Upper lobe of right lung (tissue), 1 donor: ENCODE results near the gene TBR1. TPM values are rescaled to one million over a fixed set of nuclear protein-coding genes. Genes with fewer than 3 reads are reported as not detected.

Experiments
- ATAC-seq: fragments of 200-7000 bp; cut with Tn5 transposase; one replicate; pipeline ENCODE4 v1.9.1; 2020; ENCODE audit warnings: mild to moderate bottlenecking, moderate library complexity
- DNase-seq: peaks from one replicate; pipeline ENCODE4 v3.0.0-alpha.2; 2020
- H3K27ac ChIP-seq: fragments of 200-600 bp; one replicate; pipeline ENCODE4 v1.8.0; 2022
- H3K27me3 ChIP-seq: fragments of 200-600 bp; one replicate; pipeline ENCODE4 v1.8.0; 2022; ENCODE audit warnings: mild to moderate bottlenecking
- H3K36me3 ChIP-seq: fragments of 200-600 bp; one replicate; pipeline ENCODE4 v1.8.0; 2022
- H3K4me1 ChIP-seq: fragments of 200-600 bp; one replicate; pipeline ENCODE4 v1.8.0; 2022
- H3K4me3 ChIP-seq: fragments of 200-600 bp; one replicate; pipeline ENCODE4 v1.8.0; 2022; ENCODE audit warnings: mild to moderate bottlenecking
- H3K9me3 ChIP-seq: fragments of 200-600 bp; one replicate; pipeline ENCODE4 v1.8.0; 2022
- intact Hi-C: fragments of 100-400 bp; cut with DNase I; formaldehyde crosslinking; loops from one replicate; pipeline ENCODE4 v1.11.0; 2022
- total RNA-seq: library from RNA; stranded (reverse); fragmentation: NEBNext Ultra II Directional; extraction: Animal tissue kit (Norgen Biotek cat#: 25700); gene quantifications from one replicate; pipeline ENCODE4 v1.2.1, GENCODE V29; 2021
- TF ChIP-seq, protein P1 (sequence below): fragments of 200-600 bp; IDR thresholded peaks from one replicate; pipeline ENCODE4 v1.8.0; 2022; ENCODE audit warnings: antibody characterized with exemption
- donor health status: DM: no; HTN: yes; CAD: no; lungs with severe emphysema.

Gene TBR1
- total RNA-seq, 1 donor from 2014 or later = not detected

DNA sequence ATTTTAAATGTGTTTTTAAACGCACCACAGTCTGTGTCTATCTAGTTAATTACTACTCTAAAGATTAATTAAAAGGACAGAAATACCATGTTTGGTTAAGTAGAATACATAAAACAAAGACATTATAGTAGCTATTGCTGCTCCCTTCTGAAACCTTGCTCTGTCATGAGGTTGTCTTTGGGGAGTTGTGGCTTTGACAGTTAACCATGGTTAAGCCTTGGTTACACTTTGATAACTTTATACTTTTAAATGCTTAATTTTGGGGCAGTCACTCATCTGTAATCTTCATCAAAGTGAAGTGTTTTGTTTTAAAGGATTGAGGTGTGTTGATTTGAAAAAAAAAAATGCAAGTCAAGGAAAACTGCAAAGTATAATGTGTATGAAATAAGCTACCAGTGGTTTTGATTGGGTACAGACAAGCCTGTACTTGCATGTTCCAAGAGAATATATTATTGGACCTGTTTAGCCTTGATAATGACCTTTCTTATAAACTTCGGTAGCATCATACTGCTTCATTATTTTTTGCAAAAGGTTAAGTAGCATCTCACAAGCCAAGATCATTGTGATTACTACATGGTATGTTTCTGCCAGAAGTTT, 29.8 kb upstream of the TBR1 start:
- ATAC-seq (no peak), DNase-seq (no peak)
- Histone ChIP-seq H3K9me3 (no peaks in the 10 kb centered on the region), H3K27me3 (no peaks in the 10 kb centered on the region), H3K27ac (no peak overlapping the region), H3K4me1 (no peaks in the 10 kb centered on the region), H3K4me3 (no peak overlapping the region), H3K36me3 (peaks cover 9% of the 10 kb centered on the region)
- TF ChIP-seq, protein P1, sequence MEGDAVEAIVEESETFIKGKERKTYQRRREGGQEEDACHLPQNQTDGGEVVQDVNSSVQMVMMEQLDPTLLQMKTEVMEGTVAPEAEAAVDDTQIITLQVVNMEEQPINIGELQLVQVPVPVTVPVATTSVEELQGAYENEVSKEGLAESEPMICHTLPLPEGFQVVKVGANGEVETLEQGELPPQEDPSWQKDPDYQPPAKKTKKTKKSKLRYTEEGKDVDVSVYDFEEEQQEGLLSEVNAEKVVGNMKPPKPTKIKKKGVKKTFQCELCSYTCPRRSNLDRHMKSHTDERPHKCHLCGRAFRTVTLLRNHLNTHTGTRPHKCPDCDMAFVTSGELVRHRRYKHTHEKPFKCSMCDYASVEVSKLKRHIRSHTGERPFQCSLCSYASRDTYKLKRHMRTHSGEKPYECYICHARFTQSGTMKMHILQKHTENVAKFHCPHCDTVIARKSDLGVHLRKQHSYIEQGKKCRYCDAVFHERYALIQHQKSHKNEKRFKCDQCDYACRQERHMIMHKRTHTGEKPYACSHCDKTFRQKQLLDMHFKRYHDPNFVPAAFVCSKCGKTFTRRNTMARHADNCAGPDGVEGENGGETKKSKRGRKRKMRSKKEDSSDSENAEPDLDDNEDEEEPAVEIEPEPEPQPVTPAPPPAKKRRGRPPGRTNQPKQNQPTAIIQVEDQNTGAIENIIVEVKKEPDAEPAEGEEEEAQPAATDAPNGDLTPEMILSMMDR = no peak
- intact Hi-C loops = no loop called here

DNA sequence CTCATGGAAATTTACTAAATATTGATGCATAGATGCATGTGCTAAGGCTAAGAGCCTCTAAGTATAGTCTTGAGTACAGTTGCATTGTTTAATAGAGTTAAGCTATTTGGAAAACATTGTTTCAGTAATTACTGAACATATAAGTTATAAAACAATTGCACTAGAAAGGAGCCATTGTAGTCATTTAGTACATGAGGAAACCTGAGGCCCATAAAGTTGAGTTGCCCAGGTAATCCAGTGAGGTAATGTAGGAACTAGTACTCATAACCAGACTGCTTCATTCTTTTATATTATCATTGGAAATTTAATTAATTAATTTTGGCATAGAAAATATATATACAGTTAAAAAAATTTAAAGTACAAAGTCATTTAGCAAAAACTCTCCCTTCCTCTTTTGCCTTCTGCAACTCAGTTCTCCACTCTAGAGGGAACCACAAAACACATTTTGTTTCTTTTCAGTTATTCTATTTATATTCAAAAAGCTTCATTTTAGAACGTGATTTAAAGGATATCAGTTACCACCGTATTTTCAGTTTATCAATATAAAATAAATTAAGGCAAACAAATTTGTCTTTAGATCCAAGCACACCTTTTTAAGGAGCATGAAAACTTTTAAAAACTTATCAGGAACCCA, 27.8 kb upstream of the TBR1 start:
- no peak for DNase-seq
- Histone ChIP-seq H3K4me1 (no peaks in the 10 kb centered on the region), H3K27me3 (no peaks in the 10 kb centered on the region), H3K4me3 (no peak overlapping the region), H3K27ac (no peak overlapping the region), H3K36me3 (peaks cover 9% of the 10 kb centered on the region), H3K9me3 (no peaks in the 10 kb centered on the region)
- ATAC-seq = no peak
- intact Hi-C loops = no loop called here
- TF ChIP-seq, protein P1 = no peak

DNA sequence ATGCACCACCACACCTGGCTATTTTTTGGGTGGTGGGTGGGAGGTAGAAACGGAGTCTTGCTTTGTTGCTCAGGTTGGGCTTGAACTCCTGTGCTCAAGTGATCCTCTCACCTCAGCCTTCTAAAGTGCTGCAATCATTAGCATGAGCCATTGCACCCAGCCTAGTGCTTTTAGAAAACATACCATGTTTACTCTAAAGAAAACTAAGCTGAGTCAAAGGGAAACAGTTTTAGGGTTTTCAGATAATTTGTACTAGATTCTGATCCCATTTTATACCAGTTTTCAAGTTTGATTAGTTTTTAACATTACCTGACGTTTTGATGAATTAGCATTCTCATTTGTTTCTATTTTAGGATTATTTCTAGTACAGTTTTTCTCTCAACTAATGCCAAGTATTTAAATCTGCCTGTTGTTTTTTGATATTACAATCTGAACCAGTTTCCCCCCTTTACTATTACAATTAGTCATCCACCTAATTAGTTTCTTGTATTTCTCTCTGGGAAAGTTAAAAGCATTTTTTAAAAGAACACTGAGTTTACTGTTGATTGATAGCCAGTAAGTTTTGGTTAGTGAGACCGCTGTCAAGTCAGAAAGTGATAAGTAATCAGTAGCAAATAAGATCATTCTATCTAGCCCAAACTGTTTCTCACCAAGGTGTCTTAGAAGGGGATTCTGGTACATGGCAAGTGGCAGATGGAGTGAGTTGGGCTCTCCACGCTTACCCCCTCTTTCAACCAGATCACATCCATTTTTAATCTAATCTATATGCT, 24.2 kb upstream of the TBR1 start:
- TF ChIP-seq, protein P1 = no peak
- no peaks in the 10 kb centered on the region for H3K27me3 ChIP-seq
- H3K4me1 ChIP-seq = no peaks in the 10 kb centered on the region
- H3K36me3 ChIP-seq = peaks cover 25% of the 10 kb centered on the region
- H3K27ac ChIP-seq = no peak overlapping the region
- DNase-seq = no peak
- no peak for ATAC-seq
- no peaks in the 10 kb centered on the region for H3K9me3 ChIP-seq
- H3K4me3 ChIP-seq = no peak overlapping the region
- intact Hi-C loops = no loop called here

DNA sequence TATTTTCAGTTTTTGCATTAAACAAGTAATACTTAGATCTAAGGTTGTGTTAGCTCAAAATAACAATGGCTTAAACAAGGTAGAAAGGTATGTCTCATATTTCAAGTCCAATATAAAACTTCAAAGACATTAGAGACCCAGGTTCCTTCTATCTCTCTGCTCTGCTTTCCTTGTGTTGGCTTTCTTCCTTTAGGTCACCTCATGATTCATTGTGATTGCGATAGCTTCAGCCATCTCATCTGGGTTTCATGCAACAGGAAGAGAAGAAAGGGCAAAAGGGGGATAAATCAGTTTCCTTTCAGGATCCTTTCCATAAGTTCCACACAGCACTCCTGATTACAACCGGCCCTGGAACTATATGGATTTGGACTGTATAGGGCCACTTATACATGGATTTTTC, 16.0 kb upstream of the TBR1 start:
- ATAC-seq = no peak
- Histone ChIP-seq H3K27me3 (no peaks in the 10 kb centered on the region), H3K4me3 (no peak overlapping the region), H3K4me1 (no peaks in the 10 kb centered on the region), H3K36me3 (peaks cover 24% of the 10 kb centered on the region), H3K9me3 (no peaks in the 10 kb centered on the region), H3K27ac (no peak overlapping the region)
- intact Hi-C loops = no loop called here
- DNase-seq = no peak
- TF ChIP-seq, protein P1 = no peak

DNA sequence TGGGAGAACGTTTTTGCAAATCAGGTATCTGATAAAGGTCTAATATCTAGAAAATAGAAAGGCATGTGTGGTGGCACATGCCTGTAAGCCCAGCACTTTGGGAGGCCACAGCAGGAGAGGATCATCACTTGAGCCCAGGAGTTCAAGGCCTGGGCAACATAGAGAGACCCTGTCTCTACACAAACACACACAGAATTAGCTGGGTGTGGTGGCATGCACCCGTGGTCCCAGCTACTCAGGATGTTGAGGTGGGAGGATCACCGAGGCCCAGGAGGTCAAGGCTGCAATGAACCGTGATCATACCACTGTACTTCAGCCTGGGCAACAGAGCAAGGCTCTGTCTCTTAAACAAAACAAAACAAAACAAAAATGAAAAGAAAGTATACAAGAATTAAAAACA, 13.8 kb upstream of the TBR1 start:
- H3K4me1 ChIP-seq = no peaks in the 10 kb centered on the region
- H3K4me3 ChIP-seq = no peak overlapping the region
- peaks cover 1% of the 10 kb centered on the region for H3K36me3 ChIP-seq
- H3K27ac ChIP-seq = no peak overlapping the region
- H3K9me3 ChIP-seq = no peaks in the 10 kb centered on the region
- DNase-seq = no peak
- intact Hi-C loops = no loop called here
- ATAC-seq = no peak
- TF ChIP-seq, protein P1 = no peak
- H3K27me3 ChIP-seq = no peaks in the 10 kb centered on the region
